ENCODE measurements around the gene ST3GAL4. TPM values are rescaled to one million over a fixed set of nuclear protein-coding genes. Genes with fewer than 3 reads are reported as not detected.
"Not testable (repeated sequence)": the region's sequence is repeated elsewhere in the genome, so short reads cannot be mapped to it uniquely, and the experiment has no call there.

The ST3GAL4 gene
- 22.3 and 32.8 TPM in 2 replicates for total RNA-seq (2014; rRNA removed; shearing (Covaris generic))

GRCh38 chr11:126355324-126355925 is at the start of gene ST3GAL4:
Gene ST3GAL4, plus strand, starts transcription at chr11:126355686. Its CDS starts 50,470 bp downstream, at chr11:126406156.
- H3K27ac ChIP-seq, result peak within 1 kb of the TSS; percentile 81
- H3K4me3 ChIP-seq, result peak within 1 kb of the TSS; percentile 57
- no peaks in the 10 kb centered on the region for H3K9me3 ChIP-seq (replicated peaks)
- H3K27me3 ChIP-seq (replicated peaks), result no peaks in the 10 kb centered on the region
- H3K4me1 ChIP-seq (replicated peaks), result peaks cover 44% of the 10 kb centered on the region
- DNase-seq (ENCODE audit: low read depth in 1 of 2, low spot score in 2 of 2), result peak; percentile 52 to 79
- no peaks in the 10 kb centered on the region; the same call in 1 of the 2 replicates for H3K36me3 ChIP-seq

GRCh38 chr11:126305699-126306098 is 49.8 kb upstream of the ST3GAL4 start:
- peaks cover 2% of the 10 kb centered on the region; the same call in 1 of the 2 replicates for H3K36me3 ChIP-seq
- H3K27me3 ChIP-seq (replicated peaks), result no peaks in the 10 kb centered on the region
- 0 out of 2 replicates have a peak, but pooled peaks cover 5% of the 10 kb centered on the region for H3K4me1 ChIP-seq (replicated peaks)
- no peak overlapping the region for H3K27ac ChIP-seq
- no peak for DNase-seq (ENCODE audit: low read depth in 1 of 2, low spot score in 2 of 2)
- H3K9me3 ChIP-seq (replicated peaks), result no peaks in the 10 kb centered on the region
- H3K4me3 ChIP-seq, result no peak overlapping the region

- Histone ChIP-seq H3K4me1 (replicated peaks) (0 out of 2 replicates have a peak, but pooled peaks cover 5% of the 10 kb centered on the region), H3K4me3 (no peak overlapping the region), H3K36me3 (peaks cover 2% of the 10 kb centered on the region; the same call in 1 of the 2 replicates), H3K9me3 (replicated peaks) (no peaks in the 10 kb centered on the region), H3K27ac (no peak overlapping the region), H3K27me3 (replicated peaks) (no peaks in the 10 kb centered on the region)
- no peak for DNase-seq (ENCODE audit: low read depth in 1 of 2, low spot score in 2 of 2)
Measured at GRCh38 chr11:126307706-126308105, 47.8 kb upstream of the ST3GAL4 start.

GRCh38 chr11:126308271-126308671 is 47.2 kb upstream of the ST3GAL4 start:
- H3K27me3 ChIP-seq (replicated peaks), result no peaks in the 10 kb centered on the region
- no peak overlapping the region for H3K27ac ChIP-seq
- no peak for DNase-seq (ENCODE audit: low read depth in 1 of 2, low spot score in 2 of 2)
- peaks cover 2% of the 10 kb centered on the region; the same call in 1 of the 2 replicates for H3K36me3 ChIP-seq
- H3K9me3 ChIP-seq (replicated peaks), result no peaks in the 10 kb centered on the region
- no peak overlapping the region for H3K4me3 ChIP-seq
- H3K4me1 ChIP-seq (replicated peaks), result 0 out of 2 replicates have a peak, but pooled peaks cover 5% of the 10 kb centered on the region

- DNase-seq (ENCODE audit: low read depth in 1 of 2, low spot score in 2 of 2); H3K27me3 ChIP-seq (replicated peaks); H3K27ac ChIP-seq; H3K9me3 ChIP-seq (replicated peaks); H3K36me3 ChIP-seq; H3K4me3 ChIP-seq; H3K4me1 ChIP-seq (replicated peaks): not testable (repeated sequence)
Measured at GRCh38 chr11:126308771-126309170, 46.7 kb upstream of the ST3GAL4 start.

- Histone ChIP-seq H3K27me3 (replicated peaks) (no peaks in the 10 kb centered on the region), H3K36me3 (0 out of 2 replicates have a peak, but pooled peaks cover 2% of the 10 kb centered on the region), H3K27ac (no peak overlapping the region), H3K4me3 (no peak overlapping the region), H3K4me1 (replicated peaks) (no peaks in the 10 kb centered on the region), H3K9me3 (replicated peaks) (no peaks in the 10 kb centered on the region)
- DNase-seq (ENCODE audit: low read depth in 1 of 2, low spot score in 2 of 2), result peak; percentile 32 to 64
Measured at GRCh38 chr11:126310200-126310991, 45.1 kb upstream of the ST3GAL4 start.

- no peak for DNase-seq (ENCODE audit: low read depth in 1 of 2, low spot score in 2 of 2)
- H3K27ac ChIP-seq, result no peak overlapping the region
- H3K27me3 ChIP-seq (replicated peaks), result no peaks in the 10 kb centered on the region
- H3K36me3 ChIP-seq, result 0 out of 2 replicates have a peak, but pooled peaks cover 2% of the 10 kb centered on the region
- H3K4me3 ChIP-seq, result no peak overlapping the region
- H3K4me1 ChIP-seq (replicated peaks), result no peaks in the 10 kb centered on the region
- no peaks in the 10 kb centered on the region for H3K9me3 ChIP-seq (replicated peaks)
Measured at GRCh38 chr11:126310992-126311310, 44.5 kb upstream of the ST3GAL4 start.

- Histone ChIP-seq H3K4me3 (no peak overlapping the region), H3K4me1 (replicated peaks) (no peaks in the 10 kb centered on the region), H3K27ac (no peak overlapping the region), H3K27me3 (replicated peaks) (no peaks in the 10 kb centered on the region), H3K36me3 (0 out of 2 replicates have a peak, but pooled peaks cover 2% of the 10 kb centered on the region), H3K9me3 (replicated peaks) (no peaks in the 10 kb centered on the region)
- no peak for DNase-seq (ENCODE audit: low read depth in 1 of 2, low spot score in 2 of 2)
Measured at GRCh38 chr11:126311401-126312291, 43.8 kb upstream of the ST3GAL4 start.

GRCh38 chr11:126312961-126313360 is 42.5 kb upstream of the ST3GAL4 start:
- no peak for DNase-seq (ENCODE audit: low read depth in 1 of 2, low spot score in 2 of 2)
- Histone ChIP-seq H3K9me3 (replicated peaks) (no peaks in the 10 kb centered on the region), H3K4me1 (replicated peaks) (peaks cover 8% of the 10 kb centered on the region), H3K27ac (no peak overlapping the region), H3K4me3 (no peak overlapping the region), H3K27me3 (replicated peaks) (no peaks in the 10 kb centered on the region), H3K36me3 (0 out of 2 replicates have a peak, but pooled peaks cover 2% of the 10 kb centered on the region)

GRCh38 chr11:126313826-126314225 is 41.7 kb upstream of the ST3GAL4 start:
- H3K4me3 ChIP-seq, result no peak overlapping the region
- DNase-seq (ENCODE audit: low read depth in 1 of 2, low spot score in 2 of 2), result no peak
- no peak overlapping the region for H3K27ac ChIP-seq
- H3K27me3 ChIP-seq (replicated peaks), result no peaks in the 10 kb centered on the region
- 0 out of 2 replicates have a peak, but pooled peaks cover 2% of the 10 kb centered on the region for H3K36me3 ChIP-seq
- no peaks in the 10 kb centered on the region for H3K9me3 ChIP-seq (replicated peaks)
- peaks cover 17% of the 10 kb centered on the region for H3K4me1 ChIP-seq (replicated peaks)

GRCh38 chr11:126317432-126317755 is 38.1 kb upstream of the ST3GAL4 start:
- no peaks in the 10 kb centered on the region for H3K9me3 ChIP-seq (replicated peaks)
- no peaks in the 10 kb centered on the region for H3K36me3 ChIP-seq
- H3K27ac ChIP-seq, result peak overlapping the region; percentile 68; the same call in 1 of the 2 replicates
- H3K27me3 ChIP-seq (replicated peaks), result no peaks in the 10 kb centered on the region
- peaks cover 24% of the 10 kb centered on the region for H3K4me1 ChIP-seq (replicated peaks)
- H3K4me3 ChIP-seq, result no peak overlapping the region
- DNase-seq (ENCODE audit: low read depth in 1 of 2, low spot score in 2 of 2), result no peak

GRCh38 chr11:126317756-126318573 is 37.5 kb upstream of the ST3GAL4 start:
- peak; percentile 59 to 67 for DNase-seq (ENCODE audit: low read depth in 1 of 2, low spot score in 2 of 2)
- H3K4me1 ChIP-seq (replicated peaks), result peaks cover 24% of the 10 kb centered on the region

More at GRCh38 chr11:126317756-126318573, 37.5 kb upstream of the ST3GAL4 start:
- H3K36me3 ChIP-seq, result no peaks in the 10 kb centered on the region
- no peaks in the 10 kb centered on the region for H3K9me3 ChIP-seq (replicated peaks)
- peak overlapping the region; percentile 68 for H3K27ac ChIP-seq
- no peak overlapping the region for H3K4me3 ChIP-seq
- no peaks in the 10 kb centered on the region for H3K27me3 ChIP-seq (replicated peaks)

Data from SJSA1 (cell line).